GM20000 (cell line): ENCODE results near the gene GZMM.

Experiments
- DNase-seq: peaks from one replicate; pipeline ENCODE4 v3.0.0; 2012; ENCODE audit warnings: low spot score
- CTCF ChIP-seq: IDR thresholded peaks from 2 replicates; pipeline ENCODE4 v1.5.1; 2012; ENCODE audit warnings: mild to moderate bottlenecking, control low read depth; ENCODE audit errors: extremely low read depth, missing control alignments

Gene GZMM

GRCh38 chr19:513368-514165 lies 30.3 kb upstream of the GZMM start:
- TF ChIP-seq CTCF: no peak
- no peak for DNase-seq

- no peak for DNase-seq
- TF ChIP-seq CTCF: no peak
Observed at GRCh38 chr19:514166-514663, 29.6 kb upstream of the GZMM start.

- no peak for TF ChIP-seq CTCF
- no peak for DNase-seq
Observed at GRCh38 chr19:517721-518597, 25.9 kb upstream of the GZMM start.

GRCh38 chr19:518598-519231 lies 25.1 kb upstream of the GZMM start:
- TF ChIP-seq CTCF: no peak
- no peak for DNase-seq

- no peak for DNase-seq
- no peak for TF ChIP-seq CTCF
Observed at GRCh38 chr19:519449-519865, 24.4 kb upstream of the GZMM start.

GRCh38 chr19:522726-523125 lies 21.1 kb upstream of the GZMM start:
- TF ChIP-seq CTCF: no peak
- no peak for DNase-seq
